ENCODE data around the gene RUBCN. TPM values are rescaled to one million over a fixed set of nuclear protein-coding genes. Genes with fewer than 3 reads are reported as not detected.

RUBCN gene
- total and polyA plus RNA-seq, 12 donors = 9.7 to 51.4 (median 33.6) TPM

- H3K4me1 ChIP-seq = peaks cover 0 to 10% (median 0%) of the 10 kb centered on the region in 9 donors
- no peak overlapping the region for H3K4me3 ChIP-seq
- no peak for DNase-seq
- no peaks in the 10 kb centered on the region for H3K27me3 ChIP-seq
- WGBS, 2 donors = 82 to 91% methylated on average over 6 of the region's 6 CpGs
- no peak overlapping the region for H3K27ac ChIP-seq
- intact Hi-C loops (cut with DNase I) = no loop called here
- peaks cover 0 to 100% (median 45%) of the 10 kb centered on the region in 9 donors for H3K36me3 ChIP-seq
- TF ChIP-seq CTCF (IDR thresholded peaks at IDR 0.05) = no peak
- ATAC-seq = peak in 4 of 8 donors; percentile 23 to 71 (median 53)
- no peaks in the 10 kb centered on the region for H3K9me3 ChIP-seq
These were observed 49.1 kb downstream of the RUBCN start for GRCh38 chr3:197687570-197687969.

- ATAC-seq = no peak
- Histone ChIP-seq H3K4me1 (peaks cover 0 to 10% (median 0%) of the 10 kb centered on the region in 9 donors), H3K27me3 (no peaks in the 10 kb centered on the region), H3K27ac (no peak overlapping the region), H3K9me3 (no peaks in the 10 kb centered on the region), H3K36me3 (peaks cover 0 to 100% (median 42%) of the 10 kb centered on the region in 9 donors), H3K4me3 (no peak overlapping the region)
- DNase-seq = no peak
- no peak for TF ChIP-seq CTCF (IDR thresholded peaks at IDR 0.05)
- intact Hi-C loops (cut with DNase I) = no loop called here
- WGBS, 2 donors = 86 to 92% methylated on average over 4 of the region's 4 CpGs
These were observed 49.8 kb downstream of the RUBCN start for GRCh38 chr3:197686899-197687298.

DNA sequence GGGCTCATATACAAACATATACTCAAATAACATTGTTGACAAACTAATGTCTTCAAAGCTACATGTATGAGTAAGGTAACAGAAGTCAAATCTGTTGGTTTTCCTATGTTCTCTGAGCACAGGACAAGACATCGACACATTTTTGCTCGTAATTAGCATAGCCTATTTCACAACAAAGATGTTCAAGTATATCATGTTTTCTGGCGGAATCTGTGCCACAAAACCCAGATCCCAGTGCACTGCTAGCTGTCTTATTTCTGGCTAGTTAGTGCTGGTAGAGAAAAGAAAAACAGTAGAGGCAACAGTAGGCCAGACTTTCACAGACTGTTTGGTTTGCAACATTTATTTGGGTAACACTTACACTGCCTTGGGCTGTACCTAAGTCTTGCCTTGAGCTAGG, 51.2 kb downstream of the RUBCN start:
- H3K36me3 ChIP-seq = peaks cover 0 to 100% (median 44%) of the 10 kb centered on the region in 9 donors
- no peaks in the 10 kb centered on the region for H3K9me3 ChIP-seq
- no peak overlapping the region for H3K27ac ChIP-seq
- 92 to 97% methylated on average over 3 of the region's 3 CpGs for WGBS, 2 donors
- H3K4me1 ChIP-seq = peaks cover 0 to 5% (median 0%) of the 10 kb centered on the region in 9 donors
- intact Hi-C loops (cut with DNase I) = no loop called here
- DNase-seq (no peak), ATAC-seq (no peak)
- H3K27me3 ChIP-seq = no peaks in the 10 kb centered on the region
- no peak overlapping the region for H3K4me3 ChIP-seq
- no peak for TF ChIP-seq CTCF (IDR thresholded peaks at IDR 0.05)

- ATAC-seq (peak in 1 of 8 donors; percentile 53), DNase-seq (no peak)
- intact Hi-C loops (cut with DNase I) = no loop called here
- Histone ChIP-seq H3K27ac (no peak overlapping the region), H3K9me3 (no peaks in the 10 kb centered on the region), H3K27me3 (no peaks in the 10 kb centered on the region), H3K4me1 (no peaks in the 10 kb centered on the region), H3K36me3 (peaks cover 0 to 79% (median 35%) of the 10 kb centered on the region in 9 donors), H3K4me3 (no peak overlapping the region)
- 89 to 90% methylated on average over 13 of the region's 13 CpGs for WGBS, 2 donors
- TF ChIP-seq CTCF (IDR thresholded peaks at IDR 0.05) = no peak
These were observed 53.5 kb downstream of the RUBCN start for GRCh38 chr3:197683191-197683590.
